Mammary epithelial cell (primary cell): Measurements from ENCODE around the gene GABPB1.

Source experiments
- CTCF ChIP-seq, 2 donors: IDR thresholded peaks in 1 of 2; conservative IDR thresholded peaks in 1 of 2; 2 replicates each; pipeline ENCODE4 v1.5.1; 2011 to 2012; ENCODE audit warnings: inconsistent platforms in 2 of 2, low read length in 2 of 2, mild to moderate bottlenecking in 2 of 2, control low read depth in 1 of 2, low read depth in 1 of 2; ENCODE audit not compliant: insufficient read depth in 1 of 2; ENCODE audit errors: extremely low read depth in 1 of 2
- EZH2 ChIP-seq: IDR thresholded peaks from 2 replicates; pipeline ENCODE4 v1.6.1; 2012; ENCODE audit warnings: low read length, inconsistent platforms, borderline replicate concordance

GRCh38 chr15:50233192-50233736 lies 121.7 kb downstream of the GABPB1 start:
- TF ChIP-seq CTCF (conservative IDR thresholded peaks at IDR 0.05 in 1 of 2, IDR thresholded peaks at IDR 0.05 in 1 of 2; ENCODE audit: extremely low read depth in 1 of 2, insufficient read depth in 1 of 2, low read depth in 1 of 2, low read length in 2 of 2) (no peak), EZH2 (no peak)
